AG09309 (cell line): Measurements from ENCODE around the gene KDM4C.

Experiments
- DNase-seq: peaks from one replicate; pipeline ENCODE4 v3.0.0-alpha.2; 2010; ENCODE audit warnings: low read depth
- H3K4me3 ChIP-seq: 2 replicates; pipeline ENCODE4 v1.5.1; 2011; ENCODE audit warnings: mild to moderate bottlenecking, low read depth, low read length, moderate library complexity; ENCODE audit not compliant: control insufficient read depth
- CTCF ChIP-seq: IDR thresholded peaks from 2 replicates; pipeline ENCODE4 v1.5.1; 2011; ENCODE audit warnings: mild to moderate bottlenecking, low read depth, low read length, inconsistent platforms; ENCODE audit not compliant: insufficient read depth, control insufficient read depth; ENCODE audit errors: missing control alignments

KDM4C gene

GRCh38 chr9:6884990-6885389 lies 127.2 kb downstream of the KDM4C start:
- TF ChIP-seq CTCF, result no peak
- no peak overlapping the region for H3K4me3 ChIP-seq
- DNase-seq, result no peak

- no peak for TF ChIP-seq CTCF
- H3K4me3 ChIP-seq, result no peak overlapping the region
Measured at GRCh38 chr9:6887051-6887450, 129.3 kb downstream of the KDM4C start.

GRCh38 chr9:6889868-6890267 lies 132.1 kb downstream of the KDM4C start:
- no peak overlapping the region for H3K4me3 ChIP-seq
- DNase-seq, result no peak
- no peak for TF ChIP-seq CTCF

More at GRCh38 chr9:6887051-6887450, 129.3 kb downstream of the KDM4C start:
- no peak for DNase-seq

- no peak for DNase-seq
- no peak overlapping the region for H3K4me3 ChIP-seq
Measured at GRCh38 chr9:6893350-6894131, 135.8 kb downstream of the KDM4C start.

DNA sequence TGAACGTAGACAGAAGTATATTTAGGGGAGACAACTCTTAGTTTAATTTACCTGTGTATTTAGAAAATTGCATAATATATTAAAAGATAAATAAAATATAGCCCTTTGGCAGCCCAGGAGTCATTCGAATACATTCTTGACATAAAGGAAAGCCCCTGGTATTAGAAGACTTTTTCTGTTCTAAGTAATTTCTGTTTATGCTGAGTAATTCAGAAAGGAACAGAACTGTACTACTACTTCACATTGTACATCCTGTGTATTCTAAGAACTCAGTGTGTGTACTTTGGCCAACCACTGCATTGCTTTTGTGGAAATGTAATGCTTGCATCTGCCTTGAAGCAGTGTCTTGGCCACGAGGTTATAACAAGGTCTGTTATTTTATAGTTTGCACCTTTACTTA lies 136.4 kb downstream of the KDM4C start:
- H3K4me3 ChIP-seq, result no peak overlapping the region
- no peak for TF ChIP-seq CTCF
- no peak for DNase-seq

More at GRCh38 chr9:6893350-6894131, 135.8 kb downstream of the KDM4C start:
- TF ChIP-seq CTCF, result no peak

- DNase-seq, result no peak
Measured at GRCh38 chr9:6895754-6896153, 138.0 kb downstream of the KDM4C start.

More at GRCh38 chr9:6895754-6896153, 138.0 kb downstream of the KDM4C start:
- TF ChIP-seq CTCF, result no peak
- no peak overlapping the region for H3K4me3 ChIP-seq
